ENCODE measurements around the gene C19orf47.

- TF ChIP-seq CTCF (conservative IDR thresholded peaks at IDR 0.05 in 1 of 2, IDR thresholded peaks at IDR 0.05 in 1 of 2; ENCODE audit: extremely low read depth in 1 of 2, insufficient read depth in 1 of 2, low read depth in 1 of 2, low read length in 2 of 2), result no peak
- no peak for TF ChIP-seq EZH2 (IDR thresholded peaks at IDR 0.05; ENCODE audit: borderline replicate concordance, low read length)
These were observed 34.8 kb downstream of the C19orf47 start for GRCh38 chr19:40313229-40313983.

Data from mammary epithelial cell (primary cell).